HG03565 (cell line): Measurements from ENCODE around the gene SHF.
"Not testable (repeated sequence)": the region's sequence is repeated elsewhere in the genome, so short reads cannot be mapped to it uniquely, and the experiment has no call there.

Experiments used
- ATAC-seq: cut with Tn5 transposase; IDR thresholded peaks from one replicate; pipeline ENCODE4 v1.9.1; 2021; ENCODE audit warnings: mild to moderate bottlenecking, moderate library complexity; ENCODE audit not compliant: unreplicated experiment

Gene SHF

DNA sequence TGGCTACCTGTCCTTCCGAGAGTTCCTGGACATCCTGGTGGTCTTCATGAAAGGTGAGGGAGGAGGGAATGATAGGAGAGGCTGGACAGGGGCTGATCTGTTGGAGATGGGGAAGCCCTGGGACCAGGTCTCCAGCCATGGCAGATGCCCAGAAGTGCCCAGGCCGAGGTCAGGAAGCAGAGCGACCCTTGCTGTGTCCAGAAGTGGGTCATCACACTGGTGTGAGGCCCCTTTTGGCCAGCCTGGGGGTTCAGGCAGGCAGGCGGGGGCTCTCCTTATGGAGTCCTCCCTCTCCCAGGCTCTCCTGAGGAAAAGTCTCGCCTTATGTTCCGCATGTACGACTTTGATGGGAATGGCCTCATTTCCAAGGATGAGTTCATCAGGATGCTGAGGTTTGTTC lies 40.2 kb downstream of the SHF start:
- ATAC-seq, result no peak

DNA sequence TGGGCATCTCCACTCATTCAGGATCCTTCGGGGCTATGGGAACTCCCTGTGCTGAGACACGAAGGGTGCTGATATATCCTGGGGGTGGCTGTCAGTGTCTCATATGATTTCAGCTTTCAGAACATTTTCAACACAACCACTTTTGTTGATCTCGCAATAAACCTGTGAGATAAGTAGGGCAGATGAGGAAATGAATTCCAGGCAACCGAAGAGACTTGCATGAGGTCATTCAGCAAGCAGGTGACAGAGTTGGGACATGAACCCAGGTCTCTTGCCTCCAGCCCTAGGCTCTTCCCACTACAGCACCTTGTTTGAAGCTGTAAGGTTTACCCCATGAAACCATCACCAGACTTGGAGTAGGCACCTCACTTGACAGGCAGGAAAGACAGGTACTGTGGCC lies 41.4 kb downstream of the SHF start:
- no peak for ATAC-seq

DNA sequence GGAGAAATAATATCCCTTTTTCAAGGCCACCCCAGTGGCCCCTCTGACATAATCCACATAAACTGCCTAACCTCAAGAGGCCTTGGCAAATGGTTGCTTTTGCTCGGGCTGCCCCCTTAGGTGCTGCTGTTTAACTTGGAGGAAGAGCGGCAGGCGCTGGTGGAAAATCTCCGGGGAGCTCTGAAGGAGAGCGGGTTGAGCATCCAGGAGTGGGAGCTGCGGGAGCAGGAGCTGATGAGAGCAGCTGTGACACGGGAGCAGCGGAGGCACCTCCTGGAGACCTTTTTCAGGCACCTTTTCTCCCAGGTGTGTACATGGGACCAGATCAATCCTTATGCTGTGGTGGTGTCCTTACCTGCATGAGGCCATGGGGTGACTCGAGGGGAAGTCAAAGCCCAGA lies 43.0 kb downstream of the SHF start:
- no peak for ATAC-seq

DNA sequence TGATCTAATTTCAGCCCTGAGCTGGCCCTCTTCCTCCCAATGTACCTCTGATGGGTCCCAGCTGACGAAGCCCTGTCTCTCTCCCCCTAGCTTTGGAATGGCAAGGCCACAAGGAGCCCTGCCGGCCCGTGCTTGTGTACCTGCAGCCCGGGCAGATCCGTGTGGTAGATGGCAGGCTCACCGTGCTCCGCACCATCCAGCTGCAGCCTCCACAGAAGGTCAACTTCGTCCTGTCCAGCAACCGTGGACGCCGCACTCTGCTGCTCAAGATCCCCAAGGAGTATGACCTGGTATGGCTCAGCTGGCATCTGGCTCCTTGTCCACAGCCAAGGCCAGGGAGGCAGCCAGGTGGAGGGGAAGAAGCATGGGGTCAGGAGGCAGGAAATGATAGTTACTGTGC lies 43.8 kb downstream of the SHF start:
- no peak for ATAC-seq

DNA sequence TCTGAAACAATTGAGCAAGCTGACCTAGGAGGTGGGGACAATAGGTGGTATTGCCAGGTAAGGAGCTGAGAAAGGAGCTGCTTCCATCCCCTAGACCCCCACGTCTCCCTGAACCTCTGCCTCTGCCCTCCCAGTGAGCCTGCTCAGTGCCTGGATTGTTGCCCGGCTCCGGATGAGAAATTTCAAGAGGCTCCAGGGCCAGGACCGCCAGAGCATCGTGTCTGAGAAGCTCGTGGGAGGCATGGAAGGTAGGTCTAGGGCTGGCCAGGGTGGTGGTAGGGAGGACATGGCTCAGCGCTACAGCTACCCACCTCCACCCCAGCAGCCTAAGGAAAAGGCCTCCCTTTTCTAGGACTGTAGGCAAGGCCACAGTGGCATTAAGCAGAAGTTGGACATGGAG lies 44.7 kb downstream of the SHF start:
- no peak for ATAC-seq

DNA sequence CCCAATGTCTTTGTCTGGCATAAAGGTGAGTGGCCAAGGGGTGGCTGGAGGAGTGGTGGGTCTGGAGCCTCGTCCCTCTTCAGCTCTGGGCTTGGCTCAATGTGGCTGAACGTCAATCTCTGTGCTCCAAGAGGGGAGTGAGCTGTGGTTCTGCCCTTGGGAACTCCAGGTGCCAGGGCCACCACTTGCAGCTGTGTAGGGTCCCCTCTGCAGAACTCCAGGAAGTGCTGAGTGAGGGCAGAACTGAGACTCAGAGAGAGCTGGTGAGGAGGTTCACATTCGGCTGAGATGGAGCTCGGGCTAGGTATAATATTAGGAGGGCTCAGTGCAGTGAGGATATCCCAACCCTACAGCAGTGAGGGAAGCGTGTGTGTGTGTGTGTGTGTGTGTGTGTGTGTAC lies 46.4 kb downstream of the SHF start:
- ATAC-seq, result no peak

DNA sequence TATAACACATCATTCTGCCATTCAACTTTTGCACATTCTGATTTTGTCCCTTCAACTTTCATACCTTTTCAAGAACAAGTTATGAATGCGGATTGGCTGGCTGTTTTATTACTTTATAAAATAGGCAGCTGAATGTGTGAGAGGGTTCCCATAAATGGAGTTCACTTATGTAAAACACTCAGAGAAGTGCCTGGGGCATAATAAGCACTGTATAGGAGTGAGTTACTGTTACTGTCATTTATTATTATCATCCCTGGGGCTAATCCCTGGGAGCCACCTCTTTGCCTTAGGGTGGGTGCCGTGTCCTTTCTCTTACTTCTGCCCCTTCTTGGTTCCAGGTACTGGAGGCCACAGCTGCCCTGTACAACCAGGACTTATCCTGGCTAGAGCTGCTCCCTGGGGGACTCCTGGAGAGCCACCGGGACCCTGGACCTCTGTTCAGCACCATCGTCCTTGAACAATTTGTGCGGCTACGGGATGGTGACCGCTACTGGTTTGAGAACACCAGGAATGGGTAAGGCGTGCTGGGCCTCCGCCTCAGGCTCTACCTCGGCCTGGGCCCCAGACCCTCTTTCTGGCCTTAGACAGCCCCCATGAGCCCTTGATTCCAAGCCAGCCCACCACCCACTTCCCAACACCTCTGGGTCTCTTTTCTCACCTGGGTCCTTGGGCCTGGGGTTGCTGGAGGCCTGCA lies 47.1 kb downstream of the SHF start:
- ATAC-seq, result no peak

DNA sequence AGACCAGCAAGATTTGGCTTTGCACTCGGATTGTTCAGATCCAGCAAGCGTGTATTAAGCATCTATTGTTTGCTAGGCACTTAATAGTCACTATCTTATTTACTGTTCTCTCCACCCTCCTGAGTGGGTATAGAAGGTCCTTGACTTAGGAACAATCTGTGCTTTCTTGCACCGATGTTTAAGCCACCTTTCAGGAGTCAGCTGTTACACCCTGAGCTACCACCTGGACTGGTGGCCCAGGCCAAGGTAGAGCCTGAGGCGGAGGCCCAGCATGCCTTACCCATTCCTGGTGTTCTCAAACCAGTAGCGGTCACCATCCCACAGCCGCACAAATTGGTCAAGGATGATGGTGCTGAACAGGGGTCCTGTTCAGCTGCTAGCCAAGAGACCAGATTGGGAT lies 48.0 kb downstream of the SHF start:
- ATAC-seq, result no peak

DNA sequence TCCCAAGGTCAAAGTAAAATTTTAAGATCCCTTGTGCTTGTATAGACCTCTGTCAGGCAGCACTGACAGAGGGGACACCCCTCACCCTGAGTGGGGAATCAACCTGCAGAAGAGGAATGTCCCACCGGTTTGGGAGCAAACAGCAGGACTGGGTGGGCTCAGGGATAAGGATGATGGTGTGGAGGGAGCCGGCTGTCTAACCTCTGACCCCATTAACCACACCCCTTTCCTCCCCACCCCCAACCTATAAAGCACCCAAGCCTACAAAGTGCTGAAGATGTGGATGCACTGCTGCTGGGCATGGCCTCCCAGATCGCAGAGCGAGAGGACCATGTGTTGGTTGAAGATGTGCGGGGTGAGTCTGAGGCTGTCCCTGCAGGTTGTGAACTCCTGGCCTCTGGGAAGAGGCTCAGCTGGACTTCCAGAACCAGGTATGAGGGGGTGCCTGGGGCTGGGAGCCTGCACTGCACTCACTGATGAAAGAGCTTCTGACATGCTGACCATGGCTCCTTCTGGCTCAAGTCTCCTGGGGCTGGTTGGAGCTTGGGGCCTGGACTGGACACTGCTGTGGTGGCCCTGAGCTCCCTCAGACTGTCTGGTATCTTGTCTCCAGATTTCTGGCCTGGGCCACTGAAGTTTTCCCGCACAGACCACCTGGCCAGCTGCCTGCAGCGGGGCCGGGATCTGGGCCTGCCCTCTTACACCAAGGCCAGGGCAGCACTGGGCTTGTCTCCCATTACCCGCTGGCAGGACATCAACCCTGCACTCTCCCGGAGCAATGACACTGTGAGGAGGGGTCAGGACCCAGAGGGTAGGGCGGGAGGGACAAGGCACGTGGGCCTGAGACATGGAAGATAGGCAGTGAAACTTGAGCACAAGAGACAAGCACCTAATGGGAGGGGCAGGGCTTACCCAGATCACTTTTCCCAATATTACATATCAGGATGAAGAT lies 48.7 kb downstream of the SHF start:
- no peak for ATAC-seq

DNA sequence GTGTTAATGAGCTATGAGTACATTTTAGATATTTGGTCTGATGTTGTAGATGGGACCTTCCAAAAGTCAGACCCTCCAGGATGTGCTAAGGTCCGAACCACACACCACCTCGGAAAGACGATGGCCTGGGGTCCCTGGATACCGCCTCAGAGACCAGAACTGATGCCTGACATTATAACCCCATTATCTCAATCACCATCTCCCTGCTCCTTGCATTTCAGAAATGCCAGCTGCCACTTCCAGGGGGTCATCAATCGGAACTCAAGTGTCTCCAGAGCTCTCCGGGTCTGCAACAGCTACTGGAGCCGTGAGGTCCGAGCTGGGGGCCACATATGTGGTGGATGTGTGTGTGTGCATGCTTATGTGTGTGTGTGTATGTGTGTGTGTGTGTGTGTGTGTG lies 50.1 kb downstream of the SHF start:
- no peak for ATAC-seq

DNA sequence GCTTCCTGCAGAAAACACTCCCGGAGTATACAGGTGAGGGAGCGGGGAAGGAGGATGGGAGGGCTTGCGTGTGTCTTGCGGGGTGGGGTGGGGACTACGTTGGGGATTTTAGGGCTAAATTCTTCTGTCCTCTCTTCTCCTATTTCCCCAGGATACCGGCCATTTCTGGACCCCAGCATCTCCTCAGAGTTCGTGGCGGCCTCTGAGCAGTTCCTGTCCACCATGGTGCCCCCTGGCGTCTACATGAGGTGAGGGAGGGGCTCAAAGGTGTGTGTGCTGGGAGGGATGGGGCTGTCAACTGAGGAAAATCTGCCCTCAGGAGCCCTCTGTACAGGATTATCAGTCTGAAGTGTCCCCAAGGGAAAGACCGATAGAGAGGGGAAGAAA lies 51.4 kb downstream of the SHF start:
- no peak for ATAC-seq

DNA sequence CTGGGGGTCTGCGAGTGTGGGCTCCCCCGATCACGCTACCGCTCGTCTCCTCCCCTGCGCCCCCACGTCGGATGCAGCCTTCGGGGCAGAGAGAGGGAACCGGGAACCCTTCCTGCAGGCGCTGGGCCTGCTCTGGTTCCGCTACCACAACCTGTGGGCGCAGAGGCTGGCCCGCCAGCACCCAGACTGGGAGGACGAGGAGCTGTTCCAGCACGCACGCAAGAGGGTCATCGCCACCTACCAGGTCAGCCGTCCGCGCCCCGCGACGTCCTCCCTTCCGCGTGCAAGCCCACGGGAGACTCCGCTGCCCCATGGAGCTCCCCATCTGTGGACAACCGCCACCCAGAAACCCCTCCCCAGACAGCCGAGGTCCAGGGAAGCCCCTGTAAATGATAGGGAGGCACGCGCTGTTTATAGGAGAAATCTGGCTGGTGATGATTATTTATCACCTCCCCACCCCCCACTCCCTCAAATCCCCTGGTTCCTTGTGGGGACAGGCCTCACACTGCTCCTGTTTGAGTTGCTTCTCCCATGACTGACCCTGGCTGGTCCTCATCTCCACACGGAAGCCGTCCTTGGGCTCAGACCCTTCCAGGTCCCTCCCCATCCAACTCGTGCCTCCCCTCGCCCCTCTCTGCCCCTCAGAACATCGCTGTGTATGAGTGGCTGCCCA lies 51.9 kb downstream of the SHF start:
- not testable (repeated sequence) for ATAC-seq

DNA sequence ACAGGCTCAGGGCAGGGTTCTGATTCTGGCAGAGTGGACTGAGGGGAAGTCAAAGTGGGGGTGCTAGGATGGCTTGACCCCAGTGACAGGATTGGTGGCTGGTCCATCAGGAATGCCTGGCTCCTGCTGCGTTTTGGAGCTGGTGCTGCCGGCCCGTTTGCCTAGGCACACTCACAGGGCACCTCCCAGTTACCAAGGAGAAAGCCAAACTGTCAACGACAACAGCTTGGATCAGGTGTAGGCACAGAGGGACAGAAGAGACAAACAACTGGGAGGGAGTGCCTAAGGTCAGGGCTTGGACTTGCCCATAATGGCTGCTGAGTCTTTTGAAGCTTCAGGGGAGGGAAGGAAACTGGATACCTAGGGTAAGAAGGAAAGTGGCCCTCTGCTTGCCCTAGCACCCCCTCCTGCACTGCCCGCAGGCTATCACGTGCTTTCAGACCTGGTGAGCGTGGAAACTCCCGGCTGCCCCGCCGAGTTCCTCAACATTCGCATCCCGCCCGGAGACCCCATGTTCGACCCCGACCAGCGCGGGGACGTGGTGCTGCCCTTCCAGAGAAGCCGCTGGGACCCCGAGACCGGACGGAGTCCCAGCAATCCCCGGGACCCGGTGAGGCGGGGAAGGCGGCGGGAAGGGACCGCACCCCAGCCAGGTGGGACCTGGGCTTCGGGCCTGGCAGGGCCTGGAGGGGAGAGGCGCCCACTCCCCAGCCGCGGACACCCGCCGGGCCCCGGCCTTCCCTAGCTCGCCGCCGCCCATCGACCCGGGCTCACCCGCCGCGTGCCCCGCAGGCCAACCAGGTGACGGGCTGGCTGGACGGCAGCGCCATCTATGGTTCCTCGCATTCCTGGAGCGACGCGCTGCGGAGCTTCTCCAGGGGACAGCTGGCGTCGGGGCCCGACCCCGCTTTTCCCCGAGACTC lies 52.8 kb downstream of the SHF start:
- ATAC-seq, result no peak

DNA sequence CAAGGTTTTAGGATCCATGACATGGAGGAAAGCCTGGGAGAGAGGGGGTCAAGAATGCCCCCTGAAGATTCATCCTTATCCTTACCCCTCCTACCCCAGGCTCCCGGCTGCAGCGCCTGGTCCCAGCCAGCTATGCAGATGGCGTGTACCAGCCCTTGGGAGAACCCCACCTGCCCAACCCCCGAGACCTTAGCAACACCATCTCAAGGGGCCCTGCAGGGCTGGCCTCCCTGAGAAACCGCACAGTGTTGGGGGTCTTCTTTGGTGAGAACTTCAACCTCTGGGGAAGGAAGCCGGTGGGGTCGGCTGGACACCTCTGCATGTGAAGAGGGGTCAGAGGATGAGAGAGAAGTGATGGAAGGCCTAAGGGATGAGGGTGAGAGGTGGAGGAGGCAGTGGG lies 53.7 kb downstream of the SHF start:
- ATAC-seq, result no peak

DNA sequence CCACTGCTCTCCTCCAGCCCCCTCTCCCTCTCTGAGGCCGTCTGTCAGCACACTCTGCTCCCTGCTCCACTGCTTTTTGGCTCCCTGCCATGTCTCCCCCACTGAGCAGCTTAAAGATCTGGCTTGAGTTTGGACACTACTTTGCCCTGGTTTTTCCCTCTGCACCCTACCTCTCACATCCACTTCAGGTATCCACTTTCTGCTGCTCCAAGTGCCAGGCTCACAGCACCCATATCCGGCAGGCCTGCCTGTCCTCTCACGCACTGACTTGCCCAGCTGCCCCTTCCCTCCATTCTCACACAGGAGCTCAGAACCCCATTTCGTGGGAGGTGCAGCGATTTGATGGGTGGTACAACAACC lies 54.2 kb downstream of the SHF start:
- no peak for ATAC-seq

DNA sequence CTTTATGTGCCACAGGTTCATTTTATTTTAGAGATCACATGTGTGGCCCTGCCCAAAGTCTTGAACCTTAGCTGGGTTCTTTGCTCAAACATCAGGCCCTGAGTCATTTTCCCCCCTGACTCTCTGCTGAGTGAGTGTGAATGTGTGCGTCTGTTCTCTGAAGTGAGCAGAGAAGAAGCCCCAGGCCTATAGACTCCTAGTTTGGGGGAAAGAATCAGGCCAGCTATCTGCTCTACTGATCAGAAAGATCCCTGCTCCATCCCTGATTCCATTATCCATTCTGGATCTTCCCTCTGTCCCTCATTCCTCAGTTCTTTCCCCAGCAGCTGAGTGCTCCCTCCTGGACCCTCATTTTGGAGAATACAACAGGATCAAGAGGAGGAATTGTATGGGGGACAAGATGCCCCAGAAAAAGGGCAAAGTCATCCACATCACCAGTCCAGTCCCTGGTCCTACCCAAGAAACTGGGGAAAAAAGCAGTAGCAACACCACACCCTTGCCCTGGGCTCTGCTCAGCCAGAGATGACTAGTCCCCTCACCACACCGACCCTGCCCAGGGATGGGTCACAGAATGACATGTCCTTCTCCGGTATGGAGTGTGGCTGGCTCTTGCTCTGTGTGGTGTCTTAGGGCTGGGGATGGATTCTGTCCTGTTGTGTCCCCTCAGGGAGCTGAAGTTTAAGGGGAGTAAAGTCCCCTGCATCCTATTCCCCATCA lies 54.8 kb downstream of the SHF start:
- no peak for ATAC-seq

DNA sequence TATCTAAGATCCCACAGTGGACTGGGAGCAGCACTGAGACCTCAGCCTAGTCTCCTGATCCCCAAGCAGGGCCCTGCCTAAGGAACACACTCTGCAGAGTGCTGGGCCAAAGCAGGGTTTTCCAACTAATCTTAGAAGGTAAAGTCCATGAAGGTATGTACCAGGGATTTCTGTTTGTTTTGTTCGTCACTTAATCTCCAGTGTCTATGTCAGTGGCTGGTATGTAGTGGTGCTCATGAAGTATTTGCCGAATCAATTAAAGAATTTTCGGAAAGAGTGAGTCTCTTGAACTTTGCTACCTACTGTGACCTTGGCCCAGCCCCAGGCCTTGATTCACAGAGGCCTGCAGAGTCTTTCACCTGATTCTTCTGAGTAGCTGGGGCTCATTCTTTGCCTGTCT lies 56.3 kb downstream of the SHF start:
- no peak for ATAC-seq

DNA sequence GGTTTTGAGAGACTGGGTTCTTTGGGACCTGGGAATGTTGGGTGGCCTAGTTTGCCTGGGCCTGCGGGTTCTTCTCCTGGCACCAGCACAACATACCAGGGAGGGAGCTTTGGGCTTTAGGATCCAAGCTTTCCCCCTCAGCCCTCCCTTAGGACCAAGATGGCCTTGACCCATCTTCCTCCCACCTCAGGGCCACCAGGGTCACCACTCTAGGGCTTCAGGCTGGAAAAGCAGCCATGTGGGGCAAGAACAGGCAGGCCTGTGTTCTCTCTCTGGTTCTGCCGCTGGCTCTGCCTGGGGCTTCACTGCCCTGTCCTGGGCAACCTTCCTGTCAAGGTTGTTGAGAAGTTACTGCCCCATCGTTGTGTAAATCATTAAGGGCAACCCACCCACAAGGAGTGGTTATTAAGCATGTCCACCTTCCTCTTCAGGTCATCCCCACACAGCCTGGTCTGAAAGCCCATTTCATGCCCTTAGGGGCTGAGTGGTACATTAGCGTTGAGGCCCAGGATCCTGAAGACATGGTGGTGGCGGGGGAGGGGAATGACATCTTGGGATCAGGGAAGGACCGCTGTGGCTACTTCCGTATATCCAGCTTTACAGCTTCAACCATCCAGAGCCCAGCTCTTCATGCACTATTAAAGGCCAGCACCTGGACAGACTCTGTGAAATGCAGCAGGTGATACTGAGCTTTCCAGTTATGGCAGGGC lies 57.3 kb downstream of the SHF start:
- ATAC-seq, result no peak

DNA sequence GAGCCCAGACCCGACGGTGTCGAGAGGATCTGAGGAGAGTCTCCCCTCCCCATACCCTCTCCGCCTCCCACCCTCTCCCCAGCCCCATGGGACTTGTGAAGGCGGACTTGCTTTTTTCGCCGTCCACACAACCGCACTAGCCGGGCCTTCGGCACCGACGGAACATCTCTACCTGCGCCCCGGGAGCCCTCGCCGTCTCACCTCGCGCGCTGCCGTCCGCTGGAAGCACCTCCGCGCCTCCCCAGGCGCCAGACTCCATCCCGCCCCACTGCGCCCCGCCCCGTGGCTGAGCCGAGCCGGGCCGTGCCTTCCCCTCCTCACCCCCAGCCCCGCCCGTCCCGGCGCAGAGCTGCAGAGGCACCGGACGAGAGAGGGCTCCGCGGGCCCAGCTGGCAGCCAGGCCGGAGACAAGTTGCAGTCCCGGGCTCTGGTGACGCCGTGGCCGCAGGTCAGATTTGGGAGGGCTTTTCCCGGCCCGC lies 58.1 kb downstream of the SHF start, which contains the start of the genes DUOX1 and DUOXA1:
Gene DUOX1 (plus strand): TSS at position 344 of the 479 bp plus-strand sequence. CDS start 1,973 bp downstream, outside the sequence.
Gene DUOXA1 (minus strand): TSS at position 229 of the 479 bp plus-strand sequence. CDS start 6,865 bp downstream, outside the sequence.
- no peak for ATAC-seq
